ENCODE measurements around the gene LRIT1. TPM values are rescaled to one million over a fixed set of nuclear protein-coding genes. Genes with fewer than 3 reads are reported as not detected.

Gene LRIT1
- polyA plus RNA-seq, 1 of the 3 experiments (the other 2 are of a cell fraction), result not detected

DNA sequence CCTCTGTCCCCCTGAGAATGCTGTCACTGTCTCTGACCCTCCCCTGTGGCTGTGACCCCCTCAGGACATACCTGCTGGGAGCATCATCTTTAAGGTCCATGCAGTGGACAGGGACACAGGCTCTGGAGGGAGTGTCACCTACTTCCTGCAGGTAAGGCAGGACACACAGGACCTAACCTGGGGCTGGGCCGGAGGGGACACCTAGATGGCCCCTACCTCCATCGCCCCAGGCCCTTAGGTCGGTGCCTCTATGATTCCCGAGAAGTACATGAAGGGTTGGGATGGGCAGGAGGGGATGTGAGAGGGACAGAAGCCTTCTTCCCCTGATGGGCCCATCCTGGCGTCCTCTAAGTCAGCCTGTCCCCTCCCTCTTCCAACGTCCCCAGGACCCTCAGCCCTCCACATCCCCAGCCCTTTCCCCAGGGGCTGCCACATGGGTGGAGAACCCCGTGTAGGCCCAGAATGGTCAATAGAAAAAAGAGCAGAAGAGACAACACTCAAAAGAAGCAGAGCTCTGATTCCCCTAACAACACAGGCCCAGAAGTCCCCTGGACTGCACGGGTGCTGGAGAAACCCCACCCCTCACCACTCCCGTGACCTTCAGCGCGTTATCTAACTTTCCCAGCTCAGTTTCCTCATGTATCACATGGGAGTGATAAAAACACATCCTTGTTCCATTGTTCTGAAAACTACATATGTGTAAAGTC, 40.7 kb downstream of the LRIT1 start:
- Histone ChIP-seq H3K79me2 (ENCODE audit: insufficient read depth) (no peaks in the 10 kb centered on the region), H3K4me1 (ENCODE audit: control insufficient read depth in 1 of 2, insufficient read depth in 2 of 2, low read depth in 1 of 2, low read length in 1 of 2) (no peaks in the 10 kb centered on the region), H3K4me3 (ENCODE audit: low read depth in 2 of 2, low read length in 1 of 2) (no peak overlapping the region), H4K20me1 (ENCODE audit: insufficient read depth) (no peaks in the 10 kb centered on the region), H3F3A (replicated peaks; ENCODE audit: insufficient read depth) (no peaks in the 10 kb centered on the region), H3K27me3 (ENCODE audit: insufficient read depth) (no peaks in the 10 kb centered on the region), H3K9me3 (no peaks in the 10 kb centered on the region), H3K36me3 (replicated peaks in 1 of 2; ENCODE audit: control insufficient read depth in 1 of 2, insufficient read depth in 2 of 2, low read length in 1 of 2) (no peaks in the 10 kb centered on the region), H2AFZ (ENCODE audit: low read depth) (no peak overlapping the region), H3K9ac (no peak overlapping the region), H3K9me2 (no peaks in the 10 kb centered on the region), H3K27ac (ENCODE audit: low read depth in 2 of 2, low read length in 1 of 2) (no peak overlapping the region), H3K4me2 (no peak overlapping the region)
- TF ChIP-seq ELF1 (IDR thresholded peaks at IDR 0.05), result no peak
- no peak for DNase-seq
- 50% methylated on average over 8 of the region's 11 CpGs for WGBS (ENCODE audit: low lambda C conversion rate)
- CTCF ChIA-PET, result interaction anchor here (1.0 to 2.0 kb wide), 2 partner anchors 51 to 52 kb away, joined by 3 to 9 read pairs; no protein-coding TSS in a partner anchor
- POLR2A ChIA-PET, result no interaction called here

DNA sequence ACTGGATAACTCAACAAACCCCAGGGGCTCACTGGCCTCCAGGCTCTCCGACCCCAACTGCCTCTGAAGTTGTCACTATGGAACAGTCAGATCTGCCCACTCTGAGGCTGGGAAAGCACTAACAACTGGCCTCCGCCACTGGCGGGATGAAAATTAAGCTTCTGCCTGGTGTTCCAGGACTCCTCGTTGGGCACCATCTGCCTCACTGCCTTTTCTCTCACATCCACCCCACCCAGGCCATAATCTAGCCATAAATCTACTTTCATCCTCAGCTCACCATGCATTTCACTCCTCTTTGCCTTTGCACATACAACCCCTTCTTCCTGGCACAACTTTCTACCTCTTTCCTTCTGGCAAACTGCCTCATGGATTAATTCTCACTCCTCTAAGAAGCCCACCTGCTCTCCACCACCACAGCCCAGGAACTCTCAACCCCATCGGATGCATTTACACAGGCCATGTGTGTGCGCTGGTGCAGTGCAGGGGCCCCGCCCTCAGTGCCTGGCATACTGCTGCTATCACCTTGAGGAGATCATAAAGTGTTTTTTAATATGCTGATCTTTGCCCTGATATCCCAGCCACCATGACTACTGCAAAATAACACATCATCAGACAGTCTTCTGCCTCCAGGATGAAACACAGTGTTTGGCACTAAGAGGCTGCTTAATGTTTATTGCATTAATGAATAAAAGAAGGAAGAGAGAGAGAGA, 43.0 kb downstream of the LRIT1 start:
- Histone ChIP-seq H3K27ac (ENCODE audit: low read depth in 2 of 2, low read length in 1 of 2) (no peak overlapping the region), H2AFZ (ENCODE audit: low read depth) (no peak overlapping the region), H3K4me2 (no peak overlapping the region), H3K36me3 (replicated peaks in 1 of 2; ENCODE audit: control insufficient read depth in 1 of 2, insufficient read depth in 2 of 2, low read length in 1 of 2) (no peaks in the 10 kb centered on the region), H3K79me2 (ENCODE audit: insufficient read depth) (no peaks in the 10 kb centered on the region), H4K20me1 (ENCODE audit: insufficient read depth) (no peaks in the 10 kb centered on the region), H3F3A (replicated peaks; ENCODE audit: insufficient read depth) (no peaks in the 10 kb centered on the region), H3K9ac (no peak overlapping the region), H3K4me3 (ENCODE audit: low read depth in 2 of 2, low read length in 1 of 2) (no peak overlapping the region), H3K4me1 (ENCODE audit: control insufficient read depth in 1 of 2, insufficient read depth in 2 of 2, low read depth in 1 of 2, low read length in 1 of 2) (peaks cover 0 to 11% of the 10 kb centered on the region in 2 experiments; a peak in 1 of 4 replicates), H3K9me3 (no peaks in the 10 kb centered on the region), H3K27me3 (ENCODE audit: insufficient read depth) (no peaks in the 10 kb centered on the region), H3K9me2 (no peaks in the 10 kb centered on the region)
- ChIA-PET CTCF (interaction anchor here (1.4 to 3.1 kb wide), 2 partner anchors 10 to 51 kb away, joined by 3 to 13 read pairs; no protein-coding TSS in a partner anchor), POLR2A (no interaction called here)
- 55% methylated on average over 7 of the region's 7 CpGs for WGBS (ENCODE audit: low lambda C conversion rate)
- TF ChIP-seq, protein P1, sequence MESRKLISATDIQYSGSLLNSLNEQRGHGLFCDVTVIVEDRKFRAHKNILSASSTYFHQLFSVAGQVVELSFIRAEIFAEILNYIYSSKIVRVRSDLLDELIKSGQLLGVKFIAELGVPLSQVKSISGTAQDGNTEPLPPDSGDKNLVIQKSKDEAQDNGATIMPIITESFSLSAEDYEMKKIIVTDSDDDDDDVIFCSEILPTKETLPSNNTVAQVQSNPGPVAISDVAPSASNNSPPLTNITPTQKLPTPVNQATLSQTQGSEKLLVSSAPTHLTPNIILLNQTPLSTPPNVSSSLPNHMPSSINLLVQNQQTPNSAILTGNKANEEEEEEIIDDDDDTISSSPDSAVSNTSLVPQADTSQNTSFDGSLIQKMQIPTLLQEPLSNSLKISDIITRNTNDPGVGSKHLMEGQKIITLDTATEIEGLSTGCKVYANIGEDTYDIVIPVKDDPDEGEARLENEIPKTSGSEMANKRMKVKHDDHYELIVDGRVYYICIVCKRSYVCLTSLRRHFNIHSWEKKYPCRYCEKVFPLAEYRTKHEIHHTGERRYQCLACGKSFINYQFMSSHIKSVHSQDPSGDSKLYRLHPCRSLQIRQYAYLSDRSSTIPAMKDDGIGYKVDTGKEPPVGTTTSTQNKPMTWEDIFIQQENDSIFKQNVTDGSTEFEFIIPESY (IDR thresholded peaks at IDR 0.05; ENCODE audit: borderline replicate concordance, low read depth), result no peak
- TF ChIP-seq RXRA (IDR thresholded peaks at IDR 0.05; ENCODE audit: borderline replicate concordance, low read depth) (no peak), TCF12 (IDR thresholded peaks at IDR 0.05) (no peak), CHD2 (IDR thresholded peaks at IDR 0.05; ENCODE audit: low read length, partially characterized antibody) (no peak), EP300 (IDR thresholded peaks at IDR 0.05; ENCODE audit: borderline replicate concordance in 1 of 2, low read depth in 1 of 2, low read length in 1 of 2) (no peak), ELF1 (IDR thresholded peaks at IDR 0.05) (no peak)
- TF ChIP-seq, protein P2, sequence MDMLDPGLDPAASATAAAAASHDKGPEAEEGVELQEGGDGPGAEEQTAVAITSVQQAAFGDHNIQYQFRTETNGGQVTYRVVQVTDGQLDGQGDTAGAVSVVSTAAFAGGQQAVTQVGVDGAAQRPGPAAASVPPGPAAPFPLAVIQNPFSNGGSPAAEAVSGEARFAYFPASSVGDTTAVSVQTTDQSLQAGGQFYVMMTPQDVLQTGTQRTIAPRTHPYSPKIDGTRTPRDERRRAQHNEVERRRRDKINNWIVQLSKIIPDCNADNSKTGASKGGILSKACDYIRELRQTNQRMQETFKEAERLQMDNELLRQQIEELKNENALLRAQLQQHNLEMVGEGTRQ (IDR thresholded peaks at IDR 0.05; ENCODE audit: borderline replicate concordance, low read depth, low read length), result no peak
- TF ChIP-seq, protein P3, sequence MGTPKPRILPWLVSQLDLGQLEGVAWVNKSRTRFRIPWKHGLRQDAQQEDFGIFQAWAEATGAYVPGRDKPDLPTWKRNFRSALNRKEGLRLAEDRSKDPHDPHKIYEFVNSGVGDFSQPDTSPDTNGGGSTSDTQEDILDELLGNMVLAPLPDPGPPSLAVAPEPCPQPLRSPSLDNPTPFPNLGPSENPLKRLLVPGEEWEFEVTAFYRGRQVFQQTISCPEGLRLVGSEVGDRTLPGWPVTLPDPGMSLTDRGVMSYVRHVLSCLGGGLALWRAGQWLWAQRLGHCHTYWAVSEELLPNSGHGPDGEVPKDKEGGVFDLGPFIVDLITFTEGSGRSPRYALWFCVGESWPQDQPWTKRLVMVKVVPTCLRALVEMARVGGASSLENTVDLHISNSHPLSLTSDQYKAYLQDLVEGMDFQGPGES (IDR thresholded peaks at IDR 0.05; ENCODE audit: low read depth, low read length), result no peak
- TF ChIP-seq, protein P4, sequence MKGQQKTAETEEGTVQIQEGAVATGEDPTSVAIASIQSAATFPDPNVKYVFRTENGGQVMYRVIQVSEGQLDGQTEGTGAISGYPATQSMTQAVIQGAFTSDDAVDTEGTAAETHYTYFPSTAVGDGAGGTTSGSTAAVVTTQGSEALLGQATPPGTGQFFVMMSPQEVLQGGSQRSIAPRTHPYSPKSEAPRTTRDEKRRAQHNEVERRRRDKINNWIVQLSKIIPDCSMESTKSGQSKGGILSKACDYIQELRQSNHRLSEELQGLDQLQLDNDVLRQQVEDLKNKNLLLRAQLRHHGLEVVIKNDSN (IDR thresholded peaks at IDR 0.05; ENCODE audit: borderline replicate concordance, low read depth), result no peak
- no peak for DNase-seq
